ENCODE results near the gene CHRM5.

Gene CHRM5

DNA sequence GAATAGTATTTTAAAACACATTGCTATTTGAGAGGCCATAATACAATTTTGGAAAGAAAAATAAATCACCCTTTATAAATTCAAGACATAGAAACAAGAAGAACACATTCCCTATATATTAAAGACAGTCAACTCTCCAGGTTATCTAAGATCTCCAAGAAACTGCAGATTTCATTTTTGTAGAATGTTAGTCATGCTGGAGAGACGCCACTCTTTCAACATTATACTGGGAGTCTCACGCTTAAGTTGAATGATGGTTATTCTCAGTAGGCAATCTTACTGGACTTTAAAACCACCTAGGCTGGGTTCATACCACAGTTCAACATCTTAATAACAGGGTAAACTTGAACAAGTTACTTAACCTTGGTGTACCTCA lies 3.6 kb upstream of the CHRM5 start:
- no peak for DNase-seq (ENCODE audit: low read depth)
- TF ChIP-seq, protein P1, sequence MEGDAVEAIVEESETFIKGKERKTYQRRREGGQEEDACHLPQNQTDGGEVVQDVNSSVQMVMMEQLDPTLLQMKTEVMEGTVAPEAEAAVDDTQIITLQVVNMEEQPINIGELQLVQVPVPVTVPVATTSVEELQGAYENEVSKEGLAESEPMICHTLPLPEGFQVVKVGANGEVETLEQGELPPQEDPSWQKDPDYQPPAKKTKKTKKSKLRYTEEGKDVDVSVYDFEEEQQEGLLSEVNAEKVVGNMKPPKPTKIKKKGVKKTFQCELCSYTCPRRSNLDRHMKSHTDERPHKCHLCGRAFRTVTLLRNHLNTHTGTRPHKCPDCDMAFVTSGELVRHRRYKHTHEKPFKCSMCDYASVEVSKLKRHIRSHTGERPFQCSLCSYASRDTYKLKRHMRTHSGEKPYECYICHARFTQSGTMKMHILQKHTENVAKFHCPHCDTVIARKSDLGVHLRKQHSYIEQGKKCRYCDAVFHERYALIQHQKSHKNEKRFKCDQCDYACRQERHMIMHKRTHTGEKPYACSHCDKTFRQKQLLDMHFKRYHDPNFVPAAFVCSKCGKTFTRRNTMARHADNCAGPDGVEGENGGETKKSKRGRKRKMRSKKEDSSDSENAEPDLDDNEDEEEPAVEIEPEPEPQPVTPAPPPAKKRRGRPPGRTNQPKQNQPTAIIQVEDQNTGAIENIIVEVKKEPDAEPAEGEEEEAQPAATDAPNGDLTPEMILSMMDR (IDR thresholded peaks at IDR 0.05; ENCODE audit: low read depth, low read length, missing control alignments), result no peak
- H3K4me3 ChIP-seq (ENCODE audit: low read depth, low read length), result no peak overlapping the region

DNA sequence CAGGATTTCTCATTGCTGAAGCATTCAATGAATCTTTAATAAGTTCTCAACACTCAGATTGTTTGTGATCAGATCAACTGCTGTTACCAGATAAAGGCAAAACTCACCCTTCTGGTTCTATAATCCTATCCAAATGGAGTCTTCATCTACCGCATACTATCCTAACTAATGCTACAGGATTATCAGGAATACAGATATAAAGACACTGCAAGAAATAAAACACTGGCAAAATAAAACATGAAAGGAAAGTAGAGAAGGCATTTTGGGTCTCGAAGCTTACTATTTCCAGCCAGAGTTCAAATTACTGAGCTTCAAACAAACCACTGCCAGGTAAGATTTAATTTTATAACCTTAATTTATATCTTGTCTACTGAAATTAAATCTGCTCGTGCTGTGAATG lies 524 bp downstream of the CHRM5 start:
- H3K4me3 ChIP-seq (ENCODE audit: low read depth, low read length), result no peak overlapping the region
- TF ChIP-seq, protein P1 (IDR thresholded peaks at IDR 0.05; ENCODE audit: low read depth, low read length, missing control alignments), result no peak
- no peak for DNase-seq (ENCODE audit: low read depth)

DNA sequence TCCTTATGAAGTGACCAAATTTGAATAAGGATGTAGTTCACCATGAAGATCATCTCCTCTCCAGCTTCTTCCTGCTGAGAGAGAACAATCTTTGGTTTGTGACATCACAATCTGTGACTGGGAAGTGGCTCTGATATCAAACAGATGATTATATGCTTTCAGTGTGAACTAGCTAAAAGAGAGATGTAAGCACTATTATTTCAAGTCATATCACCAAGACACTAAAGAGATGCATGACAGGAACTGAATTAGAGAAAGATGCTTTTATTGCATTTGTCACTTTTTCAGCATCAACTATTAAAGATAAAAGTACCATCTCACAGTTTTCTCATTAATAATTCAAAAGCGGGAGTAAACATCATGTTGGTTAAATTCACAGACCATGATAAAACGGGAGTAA lies 3.5 kb downstream of the CHRM5 start:
- no peak for DNase-seq (ENCODE audit: low read depth)
- no peak overlapping the region for H3K4me3 ChIP-seq (ENCODE audit: low read depth, low read length)
- TF ChIP-seq, protein P1 (IDR thresholded peaks at IDR 0.05; ENCODE audit: low read depth, low read length, missing control alignments), result no peak

DNA sequence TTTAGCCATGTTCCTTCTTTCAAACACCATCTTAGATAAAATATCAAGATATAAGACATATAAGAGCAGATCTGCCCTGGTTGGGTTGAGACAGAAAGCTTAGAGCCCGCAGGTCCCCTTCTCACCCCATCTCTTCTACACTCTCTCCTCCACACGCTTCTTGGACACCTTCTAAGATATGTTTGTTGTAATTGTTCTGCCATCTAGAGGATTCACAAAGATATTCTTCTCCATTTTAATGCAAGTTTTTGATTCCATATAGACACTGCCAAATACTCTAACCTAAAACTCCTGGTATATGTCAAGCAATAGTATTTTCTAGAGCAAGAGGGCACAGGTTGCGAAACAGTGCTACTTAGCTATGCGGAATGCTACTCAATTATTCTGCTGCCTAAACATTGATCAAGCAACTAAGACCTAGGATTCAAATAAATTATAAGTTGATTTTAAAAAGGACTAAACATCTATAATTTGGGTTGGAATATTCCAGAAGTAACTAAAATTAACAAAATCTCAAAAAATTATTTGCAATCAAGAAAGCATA lies 6.8 kb downstream of the CHRM5 start:
- TF ChIP-seq, protein P1 (IDR thresholded peaks at IDR 0.05; ENCODE audit: low read depth, low read length, missing control alignments), result no peak
- no peak for DNase-seq (ENCODE audit: low read depth)
- H3K4me3 ChIP-seq (ENCODE audit: low read depth, low read length), result no peak overlapping the region

DNA sequence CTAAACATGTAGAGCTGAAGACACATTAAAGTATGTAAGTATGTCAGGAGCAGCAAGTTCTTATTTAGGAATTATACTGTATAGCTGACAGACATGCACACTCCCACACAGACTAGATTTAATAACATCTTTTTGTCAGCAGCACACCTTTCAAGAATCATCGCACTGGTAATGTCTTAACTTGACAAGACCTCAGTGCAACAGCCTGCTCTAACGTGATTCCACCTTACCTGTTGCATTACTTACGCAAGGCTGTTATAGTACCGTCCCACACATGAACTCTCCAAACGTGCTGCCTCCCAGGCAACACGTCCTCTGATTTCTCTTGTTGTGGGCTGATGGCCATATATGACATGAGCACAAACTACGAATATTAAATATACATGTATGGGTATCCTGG lies 11.9 kb downstream of the CHRM5 start:
- no peak for DNase-seq (ENCODE audit: low read depth)
- TF ChIP-seq, protein P1 (IDR thresholded peaks at IDR 0.05; ENCODE audit: low read depth, low read length, missing control alignments), result no peak
- H3K4me3 ChIP-seq (ENCODE audit: low read depth, low read length), result no peak overlapping the region

DNA sequence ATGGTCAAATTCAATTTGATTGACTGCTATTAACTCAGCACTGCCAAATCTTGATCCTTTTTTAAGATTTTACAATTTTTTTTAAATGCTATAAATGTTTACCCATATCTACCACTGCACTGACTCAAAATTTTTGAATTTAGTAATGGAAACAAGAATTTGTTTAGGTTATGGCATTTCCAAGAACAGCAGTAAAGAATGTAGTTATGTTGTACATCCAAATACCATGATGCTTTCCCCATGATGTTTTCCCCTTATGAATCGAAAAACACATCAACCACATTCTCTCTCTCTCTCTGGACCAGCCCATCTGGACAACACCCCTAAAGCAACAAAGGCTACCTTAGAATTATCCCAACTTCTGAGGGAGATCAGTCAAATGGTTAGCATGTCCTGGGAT lies 14.2 kb downstream of the CHRM5 start:
- H3K4me3 ChIP-seq (ENCODE audit: low read depth, low read length), result no peak overlapping the region
- TF ChIP-seq, protein P1 (IDR thresholded peaks at IDR 0.05; ENCODE audit: low read depth, low read length, missing control alignments), result no peak
- DNase-seq (ENCODE audit: low read depth), result no peak

DNA sequence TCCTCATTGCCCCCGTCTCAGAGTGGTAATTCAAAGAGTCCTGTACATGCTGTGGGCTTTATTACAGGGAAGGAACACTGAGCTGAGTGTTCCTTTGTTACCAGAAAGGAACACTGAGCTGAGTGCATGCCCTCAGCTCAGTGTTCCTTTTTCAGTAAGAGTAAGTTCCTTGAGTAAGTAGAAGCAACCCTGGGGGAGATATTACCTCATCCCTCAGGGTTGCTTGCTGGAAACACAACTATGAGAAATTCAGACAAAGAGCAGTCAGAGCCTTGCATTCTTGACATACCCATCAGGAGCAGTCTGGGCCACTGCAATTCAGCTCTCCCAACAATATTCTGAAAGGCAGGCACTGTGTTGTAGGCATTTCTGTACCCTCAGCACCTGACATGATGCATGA lies 17.0 kb downstream of the CHRM5 start:
- no peak overlapping the region for H3K4me3 ChIP-seq (ENCODE audit: low read depth, low read length)
- DNase-seq (ENCODE audit: low read depth), result no peak
- TF ChIP-seq, protein P1 (IDR thresholded peaks at IDR 0.05; ENCODE audit: low read depth, low read length, missing control alignments), result no peak
